Liver (tissue), 9 donors: ENCODE results near the gene DGKQ. TPM values are rescaled to one million over a fixed set of nuclear protein-coding genes. Genes with fewer than 3 reads are reported as not detected.

Experiments
- DNase-seq: peaks from one replicate; pipeline ENCODE4 v3.0.0-alpha.2; 2017; ENCODE audit warnings: low spot score
- H3K27ac ChIP-seq, 2 donors: one replicate each; pipeline ENCODE4 v1.7.0; 2013; ENCODE audit warnings: inconsistent platforms in 2 of 2, low read length in 2 of 2, control low read depth in 1 of 2, low read depth in 1 of 2, mild to moderate bottlenecking in 1 of 2
- H3K27me3 ChIP-seq, 4 donors: one replicate each; pipeline versions ENCODE4 v1.6.1 to v1.7.0; 2013; ENCODE audit warnings: low read length in 3 of 4, inconsistent platforms in 1 of 4, mild to moderate bottlenecking in 1 of 4, moderate library complexity in 1 of 4; ENCODE audit not compliant: control insufficient read depth in 4 of 4, insufficient read depth in 4 of 4
- H3K36me3 ChIP-seq, 4 donors: one replicate each; pipeline versions ENCODE4 v1.6.1 to v1.7.0; 2013; ENCODE audit warnings: low read length in 3 of 4, mild to moderate bottlenecking in 3 of 4, low read depth in 1 of 4, moderate library complexity in 1 of 4; ENCODE audit not compliant: control insufficient read depth in 4 of 4, insufficient read depth in 3 of 4
- H3K4me1 ChIP-seq, 4 donors: one replicate each; pipeline versions ENCODE4 v1.6.1 to v1.7.0; 2013; ENCODE audit warnings: low read length in 3 of 4, mild to moderate bottlenecking in 3 of 4, moderate library complexity in 1 of 4; ENCODE audit not compliant: control insufficient read depth in 4 of 4, insufficient read depth in 4 of 4
- H3K4me3 ChIP-seq, 3 donors: one replicate each; pipeline versions ENCODE4 v1.6.1 to v1.7.0; 2013; ENCODE audit warnings: low read length in 3 of 3, control low read depth in 1 of 3, low read depth in 1 of 3, mild to moderate bottlenecking in 1 of 3
- H3K9ac ChIP-seq, 2 donors: one replicate each; pipeline ENCODE4 v1.7.0; 2013; ENCODE audit warnings: low read length in 2 of 2, mild to moderate bottlenecking in 2 of 2, moderate library complexity in 2 of 2, control low read depth in 1 of 2, low read depth in 1 of 2
- H3K9me3 ChIP-seq, 4 donors: one replicate each; pipeline versions ENCODE4 v1.6.1 to v1.7.0; 2013; ENCODE audit warnings: low read length in 3 of 4; ENCODE audit not compliant: control insufficient read depth in 4 of 4
- CTCF ChIP-seq: fragments of 150-350 bp; IDR thresholded peaks from 2 replicates; pipeline ENCODE4 v1.5.1; 2017; ENCODE audit warnings: improper control_type of control experiment, low read depth, low read length; ENCODE audit not compliant: missing input control
- EGR1 ChIP-seq, 2 donors: IDR thresholded peaks; 2 replicates each; pipeline ENCODE4 v1.6.1; 2016 to 2018; ENCODE audit warnings: antibody characterized with exemption in 2 of 2, low read depth in 2 of 2
- FOXA1 ChIP-seq: IDR thresholded peaks from 2 replicates; pipeline ENCODE4 v1.6.1; 2016; ENCODE audit warnings: antibody characterized with exemption
- FOXA2 ChIP-seq: IDR thresholded peaks from 2 replicates; pipeline ENCODE4 v1.6.1; 2016; ENCODE audit warnings: antibody characterized with exemption
- GABPA ChIP-seq, 2 donors: IDR thresholded peaks in 1 of 2; conservative IDR thresholded peaks in 1 of 2; 2 replicates each; pipeline ENCODE4 v1.6.1; 2016; ENCODE audit warnings: antibody characterized with exemption in 2 of 2, mild to moderate bottlenecking in 1 of 2, moderate library complexity in 1 of 2
- HNF4A ChIP-seq, 2 donors: conservative IDR thresholded peaks; 2 replicates each; pipeline ENCODE4 v1.6.1; 2016; ENCODE audit warnings: antibody characterized with exemption in 2 of 2, mild to moderate bottlenecking in 2 of 2
- HNF4G ChIP-seq: IDR thresholded peaks from 2 replicates; pipeline ENCODE4 v1.6.1; 2016; ENCODE audit warnings: antibody characterized with exemption
- JUND ChIP-seq, 2 donors: IDR thresholded peaks; 2 replicates each; pipeline ENCODE4 v1.6.1; 2016; ENCODE audit warnings: antibody characterized with exemption in 2 of 2
- MAX ChIP-seq: IDR thresholded peaks from 2 replicates; pipeline ENCODE4 v1.6.1; 2016; ENCODE audit warnings: antibody characterized with exemption
- NR2F2 ChIP-seq: IDR thresholded peaks from 2 replicates; pipeline ENCODE4 v1.6.1; 2016; ENCODE audit warnings: antibody characterized with exemption
- RAD21 ChIP-seq, 2 donors: IDR thresholded peaks; 2 replicates each; pipeline ENCODE4 v1.6.1; 2016; ENCODE audit warnings: antibody characterized with exemption in 2 of 2, mild to moderate bottlenecking in 2 of 2
- REST ChIP-seq: IDR thresholded peaks from 2 replicates; pipeline ENCODE4 v1.6.1; 2016; ENCODE audit warnings: antibody characterized with exemption, mild to moderate bottlenecking
- RXRA ChIP-seq, 2 donors: IDR thresholded peaks; 2 replicates each; pipeline ENCODE4 v1.6.1; 2017 to 2018; ENCODE audit warnings: antibody characterized with exemption in 2 of 2, mild to moderate bottlenecking in 1 of 2
- SP1 ChIP-seq: IDR thresholded peaks from 2 replicates; pipeline ENCODE4 v1.6.1; 2018; ENCODE audit warnings: antibody characterized with exemption, mild to moderate bottlenecking
- TAF1 ChIP-seq: conservative IDR thresholded peaks from 2 replicates; pipeline ENCODE4 v1.6.1; 2016; ENCODE audit warnings: antibody characterized with exemption, mild to moderate bottlenecking
- YY1 ChIP-seq: IDR thresholded peaks from 2 replicates; pipeline ENCODE4 v1.6.1; 2016; ENCODE audit warnings: antibody characterized with exemption, mild to moderate bottlenecking
- ZBTB33 ChIP-seq: IDR thresholded peaks from 2 replicates; pipeline ENCODE4 v1.6.1; 2016; ENCODE audit warnings: antibody characterized with exemption
- WGBS: extraction: QIAGEN DNeasy Blood & Tissue Kit; methylation state at CpG from one replicate; pipeline ENCODE4 v1.1.7; 2013; 5-methylcytosine and 5-hydroxymethylcytosine counted together
- polyA plus RNA-seq, 2 donors: library from polyadenylated mRNA; stranded (reverse) in 1 of 2; unstranded in 1 of 2; fragments of 200-250 nt in 1 of 2; fragments of >200 nt in 1 of 2; fragmentation: Nextera tagmentation in 1 of 2; extraction: Ambion mirVana in 1 of 2; gene quantifications; one replicate each; pipeline versions ENCODE4 v1.2.1 to v1.2.3, GENCODE V29; 2013 to 2015
- total RNA-seq, 2 donors: library from RNA; depleted of rRNA; stranded (reverse); fragments of >200 nt; gene quantifications; one replicate each; pipeline ENCODE4 v1.2.3, GENCODE V29; 2014
- TF ChIP-seq, protein P1 (sequence below): IDR thresholded peaks from 2 replicates; pipeline ENCODE4 v1.6.1; 2016; ENCODE audit warnings: antibody characterized with exemption
- donor health status: healthy.
- donor health status: healthy.
- donor health status: healthy.
- donor health status: healthy.
- donor health status: healthy.

DGKQ gene
- total and polyA plus RNA-seq, 4 donors, result 1.5 to 8.8 (median 3.6) TPM

DNA sequence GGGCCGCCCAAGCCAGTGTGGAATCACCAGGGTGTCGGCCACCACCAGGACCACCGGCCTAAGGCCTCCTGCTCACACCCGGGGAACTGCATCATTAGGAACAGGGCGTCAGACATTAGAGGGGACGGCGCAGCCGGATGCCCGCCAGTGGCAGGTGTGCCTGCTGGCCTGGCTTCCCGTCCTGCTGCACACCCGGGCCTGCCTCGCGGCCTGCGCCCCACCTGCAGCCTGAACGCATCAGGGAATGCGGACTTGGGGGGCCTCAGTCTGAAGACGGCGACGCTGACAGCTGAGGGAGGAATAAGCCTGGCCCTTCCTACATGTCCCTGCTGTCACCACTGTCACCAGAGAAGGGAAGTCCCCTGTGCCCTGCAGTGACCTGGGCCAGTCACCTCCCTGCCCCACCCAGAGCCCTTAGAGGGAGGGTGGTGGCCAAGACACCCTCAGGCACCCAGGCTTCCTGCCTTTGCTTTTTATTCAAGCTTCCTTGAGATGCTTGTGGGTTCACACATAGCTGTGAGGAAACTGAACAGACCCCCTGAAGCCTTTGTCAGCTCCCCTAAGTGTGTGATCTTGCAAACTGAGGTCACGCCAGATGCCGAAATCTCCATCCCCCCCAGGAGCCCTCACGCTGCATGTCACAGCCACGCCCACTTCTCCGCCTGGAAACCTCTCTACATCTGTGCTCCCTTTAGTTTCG is 3.2 kb downstream of the DGKQ start:
- 89% methylated on average over 25 of the region's 25 CpGs for WGBS
- Histone ChIP-seq H3K4me3 (no peak overlapping the region), H3K27ac (no peak overlapping the region), H3K36me3 (peaks cover 0 to 11% (median under 1%) of the 10 kb centered on the region in 4 donors), H3K4me1 (peaks cover 13 to 20% (median 16%) of the 10 kb centered on the region in 4 donors), H3K9me3 (no peaks in the 10 kb centered on the region), H3K27me3 (no peaks in the 10 kb centered on the region), H3K9ac (no peak overlapping the region)
- no peak for DNase-seq
- no peak for TF ChIP-seq EGR1 (IDR thresholded peaks at IDR 0.05; ENCODE audit: low read depth in 2 of 2)
- no peak for TF ChIP-seq RXRA (IDR thresholded peaks at IDR 0.05)
- TF ChIP-seq, protein P1, sequence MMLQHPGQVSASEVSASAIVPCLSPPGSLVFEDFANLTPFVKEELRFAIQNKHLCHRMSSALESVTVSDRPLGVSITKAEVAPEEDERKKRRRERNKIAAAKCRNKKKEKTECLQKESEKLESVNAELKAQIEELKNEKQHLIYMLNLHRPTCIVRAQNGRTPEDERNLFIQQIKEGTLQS, result no peak
- no peak for TF ChIP-seq FOXA2
- no peak for TF ChIP-seq HNF4G
- no peak for TF ChIP-seq REST
- no peak for TF ChIP-seq MAX
- TF ChIP-seq YY1, result no peak

GRCh38 chr4:968621-969394 is 4.6 kb downstream of the DGKQ start:
- Histone ChIP-seq H3K4me3 (no peak overlapping the region), H3K36me3 (peaks cover 0 to 15% (median under 1%) of the 10 kb centered on the region in 4 donors), H3K4me1 (peaks cover 13 to 20% (median 15%) of the 10 kb centered on the region in 4 donors), H3K9me3 (no peaks in the 10 kb centered on the region), H3K27me3 (no peaks in the 10 kb centered on the region), H3K9ac (no peak overlapping the region), H3K27ac (no peak overlapping the region)
- 89% methylated on average over 23 of the region's 23 CpGs for WGBS
- DNase-seq, result no peak
- TF ChIP-seq, protein P1, result no peak
- TF ChIP-seq GABPA (IDR thresholded peaks at IDR 0.05 in 1 of 2, conservative IDR thresholded peaks at IDR 0.05 in 1 of 2) (no peak), RAD21 (IDR thresholded peaks at IDR 0.05) (no peak), MAX (no peak), ZBTB33 (no peak), RXRA (IDR thresholded peaks at IDR 0.05) (no peak), FOXA2 (no peak), SP1 (no peak), HNF4G (no peak), FOXA1 (no peak), JUND (IDR thresholded peaks at IDR 0.05) (no peak), YY1 (no peak), NR2F2 (no peak), CTCF (no peak), HNF4A (conservative IDR thresholded peaks at IDR 0.05) (no peak), TAF1 (no peak)
